Neural progenitor cell (in vitro differentiated cells): ENCODE measurements around the gene HERC2.

Experiments used
- CTCF ChIP-seq: fragments of 200-600 bp; sonication (generic); IDR thresholded peaks from 2 replicates; pipeline ENCODE4 v1.5.1; 2017; ENCODE audit warnings: antibody characterized with exemption, mild to moderate bottlenecking
- EZH2 ChIP-seq: fragments of 200-600 bp; sonication (generic); IDR thresholded peaks from 2 replicates; pipeline ENCODE4 v1.6.1; 2017; ENCODE audit warnings: antibody characterized with exemption, mild to moderate bottlenecking, moderate library complexity
- EZH2phosphoT487 ChIP-seq: fragments of 200-600 bp; sonication (generic); IDR thresholded peaks from 2 replicates; pipeline ENCODE4 v1.6.1; 2017; ENCODE audit warnings: antibody characterized with exemption

- no peak for TF ChIP-seq CTCF
- TF ChIP-seq EZH2: no peak
- TF ChIP-seq EZH2phosphoT487: no peak
Measured at GRCh38 chr15:28118531-28118930, 203.4 kb downstream of the HERC2 start.
